ENCODE results near the gene HIGD2A.
A peak's percentile ranks its signal among the peaks of the same experiment; 100 is the strongest.

The HIGD2A gene

GRCh38 chr5:176415952-176416924 is 27.7 kb downstream of the HIGD2A start, which contains the start of gene CLTB:
Gene CLTB (minus strand): TSS chr5:176416539. CDS start chr5:176416363, 176 bp downstream.
- DNase-seq (ENCODE audit: low read depth), result peak; percentile 46

- no peak for DNase-seq (ENCODE audit: low read depth)
These were observed 28.4 kb downstream of the HIGD2A start for GRCh38 chr5:176416965-176417364.

GRCh38 chr5:176418251-176418650 is 29.7 kb downstream of the HIGD2A start:
- no peak for DNase-seq (ENCODE audit: low read depth)

GRCh38 chr5:176420086-176420485 is 31.5 kb downstream of the HIGD2A start:
- no peak for DNase-seq (ENCODE audit: low read depth)

GRCh38 chr5:176420972-176421544 is 32.5 kb downstream of the HIGD2A start:
- DNase-seq (ENCODE audit: low read depth), result no peak

GRCh38 chr5:176424181-176424580 is 35.6 kb downstream of the HIGD2A start:
- no peak for DNase-seq (ENCODE audit: low read depth)

GRCh38 chr5:176425138-176425537 is 36.6 kb downstream of the HIGD2A start:
- DNase-seq (ENCODE audit: low read depth), result no peak

GRCh38 chr5:176425791-176426190 is 37.2 kb downstream of the HIGD2A start:
- no peak for DNase-seq (ENCODE audit: low read depth)

- no peak for DNase-seq (ENCODE audit: low read depth)
These were observed 38.3 kb downstream of the HIGD2A start for GRCh38 chr5:176426876-176427275.

GRCh38 chr5:176427971-176428370 is 39.4 kb downstream of the HIGD2A start:
- DNase-seq (ENCODE audit: low read depth), result no peak

- no peak for DNase-seq (ENCODE audit: low read depth)
These were observed 41.4 kb downstream of the HIGD2A start for GRCh38 chr5:176429972-176430371.

- DNase-seq (ENCODE audit: low read depth), result no peak
These were observed 44.2 kb downstream of the HIGD2A start for GRCh38 chr5:176432707-176433106.

- DNase-seq (ENCODE audit: low read depth), result peak; percentile 81
These were observed 48.1 kb downstream of the HIGD2A start for GRCh38 chr5:176436656-176437055.

- DNase-seq (ENCODE audit: low read depth), result peak; percentile 77
These were observed 50.6 kb downstream of the HIGD2A start for GRCh38 chr5:176438959-176439757.

All from HS-5 (cell line).